Gastroesophageal sphincter (tissue), 3 donors: Measurements from ENCODE around the gene FAM53B.

ENCODE experiments used
- CTCF ChIP-seq, 4 experiments: fragments of 200-600 bp in 2 of 4; fragments of 450-650 bp in 2 of 4; sonication (generic) in 1 of 4; IDR thresholded peaks; one replicate each; pipeline ENCODE4 v1.5.1; 2017 to 2019; ENCODE audit warnings: antibody characterized with exemption in 4 of 4, mild to moderate bottlenecking in 2 of 4, moderate library complexity in 2 of 4
- POLR2AphosphoS5 ChIP-seq: sonication (generic); formaldehyde crosslinking; IDR thresholded peaks from one replicate; pipeline ENCODE4 v1.6.1; 2017; ENCODE audit warnings: antibody characterized with exemption

- TF ChIP-seq CTCF (IDR thresholded peaks at IDR 0.05) = no peak
- TF ChIP-seq POLR2AphosphoS5 = no peak
Observed at GRCh38 chr10:124595143-124595883, 148.9 kb downstream of the FAM53B start.
